MM.1S (cell line): ENCODE results near the gene LMX1B.

Source experiments
- DNase-seq: peaks from one replicate; pipeline ENCODE4 v3.0.0-alpha.2; 2015
- H2AFZ ChIP-seq: fragments of 300-600 bp; sonication (generic); 2 replicates; pipeline ENCODE4 v1.6.0; 2016; ENCODE audit warnings: antibody characterized with exemption, low read length
- H3F3A ChIP-seq: fragments of 300-600 bp; sonication (generic); 2 replicates; pipeline ENCODE4 v1.6.1; 2016; ENCODE audit warnings: mild to moderate bottlenecking, antibody characterized with exemption, low read length, moderate library complexity, mixed read lengths; ENCODE audit not compliant: insufficient read depth
- H3K27ac ChIP-seq: fragments of 300-600 bp; sonication (generic); 2 replicates; pipeline ENCODE4 v1.5.1; 2016; ENCODE audit warnings: mild to moderate bottlenecking, low read length
- H3K27me3 ChIP-seq: fragments of 300-600 bp; sonication (generic); replicated peaks from 2 replicates; pipeline ENCODE4 v1.6.0; 2016; ENCODE audit warnings: low read length; ENCODE audit not compliant: insufficient read depth
- H3K36me3 ChIP-seq: fragments of 300-600 bp; sonication (generic); replicated peaks from 2 replicates; pipeline ENCODE4 v1.6.1; 2016; ENCODE audit warnings: mild to moderate bottlenecking, low read length, mixed read lengths; ENCODE audit not compliant: insufficient read depth
- H3K4me1 ChIP-seq: fragments of 300-600 bp; sonication (generic); 2 replicates; pipeline ENCODE4 v1.6.1; 2016; ENCODE audit warnings: low read length, mixed read lengths
- H3K4me2 ChIP-seq: fragments of 300-600 bp; sonication (generic); 2 replicates; pipeline ENCODE4 v1.6.0; 2016; ENCODE audit warnings: low read depth, low read length
- H3K4me3 ChIP-seq: fragments of 300-600 bp; sonication (generic); 2 replicates; pipeline ENCODE4 v1.5.1; 2016; ENCODE audit warnings: low read length, mixed read lengths
- H3K79me2 ChIP-seq: fragments of 300-600 bp; sonication (generic); 2 replicates; pipeline ENCODE4 v1.6.1; 2016; ENCODE audit warnings: mixed run types, low read length, mixed read lengths
- H3K9ac ChIP-seq: fragments of 300-600 bp; sonication (generic); 2 replicates; pipeline ENCODE4 v1.6.1; 2016; ENCODE audit warnings: low read length, mixed read lengths
- H3K9me2 ChIP-seq: fragments of 300-600 bp; sonication (generic); replicated peaks from 2 replicates; pipeline ENCODE4 v1.6.1; 2016; ENCODE audit warnings: mild to moderate bottlenecking, low read length, mixed read lengths; ENCODE audit not compliant: insufficient read depth
- H3K9me3 ChIP-seq: fragments of 300-600 bp; sonication (generic); replicated peaks from 2 replicates; pipeline ENCODE4 v1.6.1; 2016; ENCODE audit warnings: mild to moderate bottlenecking, low read length, mixed read lengths; ENCODE audit not compliant: insufficient read depth
- H4K20me1 ChIP-seq: fragments of 300-600 bp; sonication (generic); 2 replicates; pipeline ENCODE4 v1.6.1; 2016; ENCODE audit warnings: mild to moderate bottlenecking, low read length, moderate library complexity, mixed read lengths; ENCODE audit not compliant: insufficient read depth
- EZH2 ChIP-seq: fragments of 300-600 bp; sonication (generic); optimal IDR thresholded peaks from 2 replicates; pipeline ENCODE3; 2017; ENCODE audit warnings: low read depth, mild to moderate bottlenecking, antibody characterized with exemption, low read length, mixed read lengths
- EZH2phosphoT487 ChIP-seq: fragments of 300-600 bp; sonication (generic); IDR thresholded peaks from 2 replicates; pipeline ENCODE4 v1.6.1; 2018; ENCODE audit warnings: antibody characterized with exemption, low read length
- TF ChIP-seq, protein P1 (sequence below): fragments of 300-600 bp; sonication (generic); IDR thresholded peaks from 2 replicates; pipeline ENCODE4 v1.5.1; 2016; ENCODE audit warnings: antibody characterized with exemption, low read length, mixed read lengths

The LMX1B gene

DNA sequence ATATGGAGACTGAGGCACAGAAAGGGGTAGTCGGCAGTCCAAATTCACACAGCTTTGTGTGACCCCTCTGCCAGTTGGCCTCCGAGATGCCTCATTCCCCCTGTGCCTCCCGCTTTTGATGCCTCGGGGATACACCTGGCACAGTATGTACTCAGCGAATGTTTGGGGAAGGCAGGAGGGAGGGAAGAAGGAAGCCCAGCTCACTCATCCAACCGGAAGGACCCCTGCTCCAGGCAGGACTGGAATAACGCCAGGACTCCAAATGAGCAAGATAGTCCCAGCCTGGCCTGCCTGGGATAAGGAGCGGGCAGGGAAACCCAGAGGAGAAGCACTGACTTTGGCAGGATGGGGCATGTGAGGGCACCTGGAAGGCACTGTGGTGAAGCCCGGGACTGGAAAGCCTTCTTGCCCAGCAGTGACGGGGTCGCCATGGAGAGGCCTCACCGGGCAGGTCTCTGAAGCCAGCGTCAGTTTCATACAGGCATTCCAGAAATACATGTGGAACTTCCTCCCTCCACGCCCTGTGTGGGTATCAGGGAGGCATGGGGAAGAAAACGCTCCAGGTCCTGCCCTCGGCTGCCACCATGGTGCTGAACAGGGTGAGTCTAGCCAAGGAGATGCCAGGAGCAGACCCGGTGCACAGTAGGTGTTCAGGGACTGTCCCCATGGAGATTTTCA is 20.3 kb downstream of the LMX1B start:
- Histone ChIP-seq H3K27ac (no peak overlapping the region), H3K4me1 (no peaks in the 10 kb centered on the region), H3K9me3 (no peaks in the 10 kb centered on the region), H2AFZ (no peak overlapping the region), H3K27me3 (peaks cover 99% of the 10 kb centered on the region), H4K20me1 (no peaks in the 10 kb centered on the region), H3K9ac (no peak overlapping the region), H3K9me2 (no peaks in the 10 kb centered on the region), H3K79me2 (no peaks in the 10 kb centered on the region), H3F3A (no peaks in the 10 kb centered on the region), H3K4me2 (no peak overlapping the region), H3K4me3 (no peak overlapping the region), H3K36me3 (no peaks in the 10 kb centered on the region)
- TF ChIP-seq, protein P1, sequence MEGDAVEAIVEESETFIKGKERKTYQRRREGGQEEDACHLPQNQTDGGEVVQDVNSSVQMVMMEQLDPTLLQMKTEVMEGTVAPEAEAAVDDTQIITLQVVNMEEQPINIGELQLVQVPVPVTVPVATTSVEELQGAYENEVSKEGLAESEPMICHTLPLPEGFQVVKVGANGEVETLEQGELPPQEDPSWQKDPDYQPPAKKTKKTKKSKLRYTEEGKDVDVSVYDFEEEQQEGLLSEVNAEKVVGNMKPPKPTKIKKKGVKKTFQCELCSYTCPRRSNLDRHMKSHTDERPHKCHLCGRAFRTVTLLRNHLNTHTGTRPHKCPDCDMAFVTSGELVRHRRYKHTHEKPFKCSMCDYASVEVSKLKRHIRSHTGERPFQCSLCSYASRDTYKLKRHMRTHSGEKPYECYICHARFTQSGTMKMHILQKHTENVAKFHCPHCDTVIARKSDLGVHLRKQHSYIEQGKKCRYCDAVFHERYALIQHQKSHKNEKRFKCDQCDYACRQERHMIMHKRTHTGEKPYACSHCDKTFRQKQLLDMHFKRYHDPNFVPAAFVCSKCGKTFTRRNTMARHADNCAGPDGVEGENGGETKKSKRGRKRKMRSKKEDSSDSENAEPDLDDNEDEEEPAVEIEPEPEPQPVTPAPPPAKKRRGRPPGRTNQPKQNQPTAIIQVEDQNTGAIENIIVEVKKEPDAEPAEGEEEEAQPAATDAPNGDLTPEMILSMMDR: no peak
- no peak for TF ChIP-seq EZH2phosphoT487
- TF ChIP-seq EZH2: no peak
- no peak for DNase-seq

DNA sequence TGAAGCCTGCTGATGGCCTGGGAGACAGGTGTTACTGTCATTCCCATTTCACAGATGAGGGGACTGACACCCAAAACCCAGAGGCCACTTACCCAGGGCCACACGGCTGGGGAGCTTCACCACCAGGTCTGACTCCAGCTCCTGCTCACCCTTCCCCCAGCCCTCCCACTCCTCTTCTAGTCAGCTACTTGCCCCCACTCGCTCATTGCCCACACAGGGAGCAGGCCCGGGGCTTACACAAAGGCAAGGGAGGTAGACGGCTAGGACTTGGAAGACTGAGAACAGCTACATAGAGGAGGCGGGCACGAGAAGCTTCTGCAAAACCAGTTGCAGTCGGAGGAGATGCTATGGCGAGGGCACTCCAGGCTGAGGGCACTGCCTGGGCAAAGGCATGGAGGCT is 21.3 kb downstream of the LMX1B start:
- Histone ChIP-seq H3K9ac (no peak overlapping the region), H3F3A (no peaks in the 10 kb centered on the region), H3K36me3 (no peaks in the 10 kb centered on the region), H3K27me3 (peaks cover 100% of the 10 kb centered on the region), H2AFZ (no peak overlapping the region), H3K9me3 (no peaks in the 10 kb centered on the region), H3K4me2 (no peak overlapping the region), H3K4me1 (no peaks in the 10 kb centered on the region), H3K27ac (no peak overlapping the region), H3K79me2 (no peaks in the 10 kb centered on the region), H3K9me2 (no peaks in the 10 kb centered on the region), H3K4me3 (no peak overlapping the region), H4K20me1 (no peaks in the 10 kb centered on the region)
- TF ChIP-seq EZH2: no peak
- TF ChIP-seq EZH2phosphoT487: no peak
- TF ChIP-seq, protein P1: no peak
- DNase-seq: no peak

DNA sequence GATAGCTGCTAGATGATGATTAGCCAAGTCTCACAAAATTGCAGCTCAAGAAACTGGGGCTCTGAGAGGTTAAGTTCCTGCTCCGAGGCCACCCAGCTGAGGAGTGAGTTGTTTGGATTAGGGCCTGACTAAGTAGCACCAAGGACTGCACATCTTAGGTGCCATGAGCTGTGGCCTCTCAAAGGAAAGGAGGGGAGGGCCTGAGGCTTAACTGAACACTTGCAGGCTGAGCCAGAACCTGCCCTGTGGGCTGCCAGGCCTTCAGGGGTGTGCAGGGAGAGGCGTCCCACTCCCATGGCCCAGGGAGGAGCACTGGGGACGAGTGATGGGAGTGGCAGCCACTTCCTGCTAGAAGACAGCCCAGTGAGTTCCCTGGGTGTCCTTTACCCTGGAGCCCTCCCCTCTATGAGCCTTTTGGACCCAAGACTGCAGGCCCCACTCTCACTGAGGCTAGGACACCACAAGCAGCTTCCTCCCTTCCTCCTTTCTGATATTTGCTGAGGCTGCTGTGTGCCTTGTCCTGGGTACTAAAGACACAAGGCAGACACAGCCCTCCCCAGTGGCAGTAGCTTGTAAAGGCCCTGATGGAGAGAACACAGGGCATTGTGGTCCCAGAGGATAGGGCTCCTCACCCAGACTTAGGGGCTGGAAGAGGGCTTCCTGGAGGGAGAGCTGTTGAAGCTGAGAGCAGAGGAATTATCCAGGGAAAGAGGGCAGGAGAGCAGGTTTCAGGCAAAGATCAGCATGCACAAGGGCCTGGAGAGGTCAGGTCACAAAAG is 22.1 kb downstream of the LMX1B start:
- Histone ChIP-seq H3K27me3 (peaks cover 100% of the 10 kb centered on the region), H3K9me2 (no peaks in the 10 kb centered on the region)

More for the DNA sequence above, 22.1 kb downstream of the LMX1B start:
- Histone ChIP-seq H3K79me2 (no peaks in the 10 kb centered on the region), H2AFZ (no peak overlapping the region), H3K27ac (no peak overlapping the region), H3K9ac (no peak overlapping the region), H4K20me1 (no peaks in the 10 kb centered on the region), H3K4me3 (no peak overlapping the region), H3F3A (no peaks in the 10 kb centered on the region), H3K4me1 (no peaks in the 10 kb centered on the region), H3K9me3 (no peaks in the 10 kb centered on the region), H3K4me2 (no peak overlapping the region), H3K36me3 (no peaks in the 10 kb centered on the region)
- no peak for DNase-seq
- TF ChIP-seq EZH2: no peak
- TF ChIP-seq, protein P1: no peak
- no peak for TF ChIP-seq EZH2phosphoT487
